ENCODE measurements around the gene CEP112. TPM values are rescaled to one million over a fixed set of nuclear protein-coding genes. Genes with fewer than 3 reads are reported as not detected.

Gene CEP112
- total RNA-seq, 1 experiment from 2014 or later: 6.1 TPM

DNA sequence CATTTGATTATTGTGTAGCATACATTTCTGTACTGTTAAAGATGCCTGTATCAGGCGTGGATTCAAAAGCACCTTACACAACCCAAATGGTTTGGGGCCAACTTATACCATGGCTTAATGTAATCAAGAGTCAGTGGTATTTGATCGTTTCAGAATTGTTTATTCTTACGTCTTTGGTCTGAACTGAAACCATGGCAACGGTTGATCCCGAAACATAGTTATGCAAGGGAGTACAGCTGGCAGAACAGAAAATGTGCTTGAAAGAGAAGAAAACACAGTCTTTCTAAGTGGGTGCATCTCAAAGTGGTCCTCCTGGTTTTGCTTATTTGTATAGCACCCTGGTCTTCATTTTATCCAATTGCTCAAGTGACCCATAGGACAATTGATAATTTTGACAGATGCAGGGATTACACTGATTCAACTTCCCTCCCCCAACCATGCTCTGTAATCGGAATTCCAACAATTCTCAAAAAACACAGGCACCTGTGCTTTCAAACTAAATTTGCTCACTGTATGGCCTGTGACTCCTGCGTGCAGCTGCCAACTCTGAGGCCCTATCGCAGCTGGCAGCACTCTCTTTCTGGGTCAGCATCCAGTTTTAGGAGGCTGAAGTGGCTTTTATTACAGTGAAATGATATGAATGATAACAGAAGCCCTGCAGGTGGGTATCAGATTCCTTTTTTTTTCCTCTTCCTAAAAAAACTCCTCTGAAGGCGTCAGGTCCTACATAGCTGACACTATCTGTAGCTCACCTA lies 553.5 kb downstream of the CEP112 start (continued):
- TF ChIP-seq, protein P1, sequence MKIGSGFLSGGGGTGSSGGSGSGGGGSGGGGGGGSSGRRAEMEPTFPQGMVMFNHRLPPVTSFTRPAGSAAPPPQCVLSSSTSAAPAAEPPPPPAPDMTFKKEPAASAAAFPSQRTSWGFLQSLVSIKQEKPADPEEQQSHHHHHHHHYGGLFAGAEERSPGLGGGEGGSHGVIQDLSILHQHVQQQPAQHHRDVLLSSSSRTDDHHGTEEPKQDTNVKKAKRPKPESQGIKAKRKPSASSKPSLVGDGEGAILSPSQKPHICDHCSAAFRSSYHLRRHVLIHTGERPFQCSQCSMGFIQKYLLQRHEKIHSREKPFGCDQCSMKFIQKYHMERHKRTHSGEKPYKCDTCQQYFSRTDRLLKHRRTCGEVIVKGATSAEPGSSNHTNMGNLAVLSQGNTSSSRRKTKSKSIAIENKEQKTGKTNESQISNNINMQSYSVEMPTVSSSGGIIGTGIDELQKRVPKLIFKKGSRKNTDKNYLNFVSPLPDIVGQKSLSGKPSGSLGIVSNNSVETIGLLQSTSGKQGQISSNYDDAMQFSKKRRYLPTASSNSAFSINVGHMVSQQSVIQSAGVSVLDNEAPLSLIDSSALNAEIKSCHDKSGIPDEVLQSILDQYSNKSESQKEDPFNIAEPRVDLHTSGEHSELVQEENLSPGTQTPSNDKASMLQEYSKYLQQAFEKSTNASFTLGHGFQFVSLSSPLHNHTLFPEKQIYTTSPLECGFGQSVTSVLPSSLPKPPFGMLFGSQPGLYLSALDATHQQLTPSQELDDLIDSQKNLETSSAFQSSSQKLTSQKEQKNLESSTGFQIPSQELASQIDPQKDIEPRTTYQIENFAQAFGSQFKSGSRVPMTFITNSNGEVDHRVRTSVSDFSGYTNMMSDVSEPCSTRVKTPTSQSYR (CRISPR knock-in tag; IDR thresholded peaks at IDR 0.05): no peak
- TF ChIP-seq JAZF1 (CRISPR knock-in tag; IDR thresholded peaks at IDR 0.05): no peak

DNA sequence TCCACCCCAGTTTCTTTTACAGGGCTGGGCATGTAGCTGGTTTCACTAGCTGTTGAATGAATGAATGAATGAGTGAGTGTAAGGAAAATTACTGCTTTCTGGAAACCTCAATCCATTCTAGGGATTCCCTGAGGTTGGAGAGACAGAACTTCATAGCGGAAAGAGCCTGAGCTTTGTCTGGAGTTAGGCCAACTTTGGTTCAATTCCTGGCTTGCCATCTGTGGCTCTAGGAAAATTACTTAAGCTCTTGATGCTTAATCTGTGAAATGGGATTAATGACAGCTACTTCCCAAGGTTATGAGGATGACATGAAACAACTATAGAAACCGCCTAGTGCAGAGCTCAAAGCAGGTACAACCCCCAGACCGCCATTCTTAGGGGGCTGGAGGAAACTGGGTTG lies 554.1 kb downstream of the CEP112 start:
- H3K27ac Mint-ChIP-seq: no peak overlapping the region; the same call in 1 of the 2 replicates
- no peaks in the 10 kb centered on the region for H3K27me3 Mint-ChIP-seq (ENCODE audit: low read depth)
- POLR2A ChIA-PET: no interaction called here
- ATAC-seq (no peak), DNase-seq (ENCODE audit: low spot score) (no peak)
- CTCF ChIA-PET: interaction anchor here (1.2 kb wide), 1 partner anchor 49 kb away, joined by 3 read pairs; no protein-coding TSS in a partner anchor
- H3K9me3 Mint-ChIP-seq: peaks cover 6% of the 10 kb centered on the region
- H3K4me1 Mint-ChIP-seq: peaks cover 15% of the 10 kb centered on the region
- no peak overlapping the region for H3K4me3 Mint-ChIP-seq
- H3K36me3 Mint-ChIP-seq: peaks cover 5% of the 10 kb centered on the region
- TF ChIP-seq, protein P2, sequence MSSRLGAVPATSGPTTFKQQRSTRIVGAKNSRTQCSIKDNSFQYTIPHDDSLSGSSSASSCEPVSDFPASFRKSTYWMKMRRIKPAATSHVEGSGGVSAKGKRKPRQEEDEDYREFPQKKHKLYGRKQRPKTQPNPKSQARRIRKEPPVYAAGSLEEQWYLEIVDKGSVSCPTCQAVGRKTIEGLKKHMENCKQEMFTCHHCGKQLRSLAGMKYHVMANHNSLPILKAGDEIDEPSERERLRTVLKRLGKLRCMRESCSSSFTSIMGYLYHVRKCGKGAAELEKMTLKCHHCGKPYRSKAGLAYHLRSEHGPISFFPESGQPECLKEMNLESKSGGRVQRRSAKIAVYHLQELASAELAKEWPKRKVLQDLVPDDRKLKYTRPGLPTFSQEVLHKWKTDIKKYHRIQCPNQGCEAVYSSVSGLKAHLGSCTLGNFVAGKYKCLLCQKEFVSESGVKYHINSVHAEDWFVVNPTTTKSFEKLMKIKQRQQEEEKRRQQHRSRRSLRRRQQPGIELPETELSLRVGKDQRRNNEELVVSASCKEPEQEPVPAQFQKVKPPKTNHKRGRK (CRISPR knock-in tag; IDR thresholded peaks at IDR 0.05; ENCODE audit: borderline replicate concordance): no peak
- TF ChIP-seq ZNF423 (CRISPR knock-in tag; IDR thresholded peaks at IDR 0.05): no peak
- no peak for TF ChIP-seq NFYB (CRISPR knock-in tag; conservative IDR thresholded peaks at IDR 0.05; ENCODE audit: low read depth)
- no peak for TF ChIP-seq NR2C2 (CRISPR knock-in tag; IDR thresholded peaks at IDR 0.05)
- TF ChIP-seq, protein P3, sequence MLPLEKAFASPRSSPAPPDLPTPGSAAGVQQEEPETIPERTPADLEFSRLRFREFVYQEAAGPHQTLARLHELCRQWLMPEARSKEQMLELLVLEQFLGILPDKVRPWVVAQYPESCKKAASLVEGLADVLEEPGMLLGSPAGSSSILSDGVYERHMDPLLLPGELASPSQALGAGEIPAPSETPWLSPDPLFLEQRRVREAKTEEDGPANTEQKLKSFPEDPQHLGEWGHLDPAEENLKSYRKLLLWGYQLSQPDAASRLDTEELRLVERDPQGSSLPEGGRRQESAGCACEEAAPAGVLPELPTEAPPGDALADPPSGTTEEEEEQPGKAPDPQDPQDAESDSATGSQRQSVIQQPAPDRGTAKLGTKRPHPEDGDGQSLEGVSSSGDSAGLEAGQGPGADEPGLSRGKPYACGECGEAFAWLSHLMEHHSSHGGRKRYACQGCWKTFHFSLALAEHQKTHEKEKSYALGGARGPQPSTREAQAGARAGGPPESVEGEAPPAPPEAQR (CRISPR knock-in tag; IDR thresholded peaks at IDR 0.05): no peak
- no peak for TF ChIP-seq ZNF671 (CRISPR knock-in tag; IDR thresholded peaks at IDR 0.05)
- TF ChIP-seq, protein P4, sequence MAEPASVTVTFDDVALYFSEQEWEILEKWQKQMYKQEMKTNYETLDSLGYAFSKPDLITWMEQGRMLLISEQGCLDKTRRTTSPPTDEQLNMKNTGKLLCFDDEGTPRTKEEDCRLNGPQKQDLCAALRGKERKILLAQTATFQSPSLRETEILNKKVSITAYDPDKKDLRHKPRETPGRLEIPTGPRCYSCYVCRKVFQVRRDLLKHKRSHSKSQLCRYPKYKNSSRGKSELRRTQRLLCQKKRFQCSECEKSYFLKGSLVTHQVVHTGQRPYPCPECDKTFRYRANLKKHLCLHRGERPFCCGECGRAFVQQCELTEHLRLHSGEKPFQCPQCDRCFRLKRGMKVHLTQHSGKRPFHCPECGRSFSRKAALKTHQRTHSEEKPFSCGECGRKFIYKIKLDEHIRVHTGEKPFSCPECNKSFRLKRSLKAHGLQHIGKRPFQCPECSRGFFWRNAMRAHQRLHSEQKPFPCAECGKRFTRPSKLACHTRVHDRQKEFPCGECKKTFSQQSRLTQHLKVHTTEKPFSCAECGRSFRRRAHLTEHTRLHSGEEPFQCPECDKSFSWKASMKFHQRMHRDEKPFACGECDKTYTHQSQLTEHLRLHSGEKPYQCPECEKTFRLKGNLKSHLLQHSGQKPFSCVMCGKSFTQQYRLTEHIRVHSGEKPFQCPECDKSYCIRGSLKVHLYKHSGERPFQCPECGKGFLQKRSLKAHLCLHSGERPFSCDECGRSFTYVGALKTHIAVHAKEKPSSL (CRISPR knock-in tag; conservative IDR thresholded peaks at IDR 0.05): no peak
- no peak for TF ChIP-seq ZNF219 (CRISPR knock-in tag; IDR thresholded peaks at IDR 0.05; ENCODE audit: borderline replicate concordance)
- no peak for TF ChIP-seq IRF2 (CRISPR knock-in tag; IDR thresholded peaks at IDR 0.05; ENCODE audit: borderline replicate concordance, low read depth)
- no peak for TF ChIP-seq ETV6 (CRISPR knock-in tag; IDR thresholded peaks at IDR 0.05)
- TF ChIP-seq, protein P5, sequence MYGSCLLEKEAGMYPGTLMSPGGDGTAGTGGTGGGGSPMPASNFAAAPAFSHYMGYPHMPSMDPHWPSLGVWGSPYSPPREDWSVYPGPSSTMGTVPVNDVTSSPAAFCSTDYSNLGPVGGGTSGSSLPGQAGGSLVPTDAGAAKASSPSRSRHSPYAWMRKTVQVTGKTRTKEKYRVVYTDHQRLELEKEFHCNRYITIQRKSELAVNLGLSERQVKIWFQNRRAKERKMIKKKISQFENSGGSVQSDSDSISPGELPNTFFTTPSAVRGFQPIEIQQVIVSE (CRISPR knock-in tag; IDR thresholded peaks at IDR 0.05; ENCODE audit: borderline replicate concordance): no peak
- TF ChIP-seq, protein P6, sequence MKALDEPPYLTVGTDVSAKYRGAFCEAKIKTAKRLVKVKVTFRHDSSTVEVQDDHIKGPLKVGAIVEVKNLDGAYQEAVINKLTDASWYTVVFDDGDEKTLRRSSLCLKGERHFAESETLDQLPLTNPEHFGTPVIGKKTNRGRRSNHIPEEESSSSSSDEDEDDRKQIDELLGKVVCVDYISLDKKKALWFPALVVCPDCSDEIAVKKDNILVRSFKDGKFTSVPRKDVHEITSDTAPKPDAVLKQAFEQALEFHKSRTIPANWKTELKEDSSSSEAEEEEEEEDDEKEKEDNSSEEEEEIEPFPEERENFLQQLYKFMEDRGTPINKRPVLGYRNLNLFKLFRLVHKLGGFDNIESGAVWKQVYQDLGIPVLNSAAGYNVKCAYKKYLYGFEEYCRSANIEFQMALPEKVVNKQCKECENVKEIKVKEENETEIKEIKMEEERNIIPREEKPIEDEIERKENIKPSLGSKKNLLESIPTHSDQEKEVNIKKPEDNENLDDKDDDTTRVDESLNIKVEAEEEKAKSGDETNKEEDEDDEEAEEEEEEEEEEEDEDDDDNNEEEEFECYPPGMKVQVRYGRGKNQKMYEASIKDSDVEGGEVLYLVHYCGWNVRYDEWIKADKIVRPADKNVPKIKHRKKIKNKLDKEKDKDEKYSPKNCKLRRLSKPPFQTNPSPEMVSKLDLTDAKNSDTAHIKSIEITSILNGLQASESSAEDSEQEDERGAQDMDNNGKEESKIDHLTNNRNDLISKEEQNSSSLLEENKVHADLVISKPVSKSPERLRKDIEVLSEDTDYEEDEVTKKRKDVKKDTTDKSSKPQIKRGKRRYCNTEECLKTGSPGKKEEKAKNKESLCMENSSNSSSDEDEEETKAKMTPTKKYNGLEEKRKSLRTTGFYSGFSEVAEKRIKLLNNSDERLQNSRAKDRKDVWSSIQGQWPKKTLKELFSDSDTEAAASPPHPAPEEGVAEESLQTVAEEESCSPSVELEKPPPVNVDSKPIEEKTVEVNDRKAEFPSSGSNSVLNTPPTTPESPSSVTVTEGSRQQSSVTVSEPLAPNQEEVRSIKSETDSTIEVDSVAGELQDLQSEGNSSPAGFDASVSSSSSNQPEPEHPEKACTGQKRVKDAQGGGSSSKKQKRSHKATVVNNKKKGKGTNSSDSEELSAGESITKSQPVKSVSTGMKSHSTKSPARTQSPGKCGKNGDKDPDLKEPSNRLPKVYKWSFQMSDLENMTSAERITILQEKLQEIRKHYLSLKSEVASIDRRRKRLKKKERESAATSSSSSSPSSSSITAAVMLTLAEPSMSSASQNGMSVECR (CRISPR knock-in tag; IDR thresholded peaks at IDR 0.05; ENCODE audit: borderline replicate concordance): no peak
- no peak for TF ChIP-seq GRHL2 (CRISPR knock-in tag; IDR thresholded peaks at IDR 0.05; ENCODE audit: insufficient replicate concordance, severe bottlenecking)
- no peak for TF ChIP-seq JAZF1 (CRISPR knock-in tag; IDR thresholded peaks at IDR 0.05)
- no peak for TF ChIP-seq ZNF232 (CRISPR knock-in tag; IDR thresholded peaks at IDR 0.05)
- no peak for TF ChIP-seq PRRX2 (CRISPR knock-in tag; IDR thresholded peaks at IDR 0.05)
- TF ChIP-seq GTF2I (CRISPR knock-in tag; conservative IDR thresholded peaks at IDR 0.05): no peak
- TF ChIP-seq, protein P7, sequence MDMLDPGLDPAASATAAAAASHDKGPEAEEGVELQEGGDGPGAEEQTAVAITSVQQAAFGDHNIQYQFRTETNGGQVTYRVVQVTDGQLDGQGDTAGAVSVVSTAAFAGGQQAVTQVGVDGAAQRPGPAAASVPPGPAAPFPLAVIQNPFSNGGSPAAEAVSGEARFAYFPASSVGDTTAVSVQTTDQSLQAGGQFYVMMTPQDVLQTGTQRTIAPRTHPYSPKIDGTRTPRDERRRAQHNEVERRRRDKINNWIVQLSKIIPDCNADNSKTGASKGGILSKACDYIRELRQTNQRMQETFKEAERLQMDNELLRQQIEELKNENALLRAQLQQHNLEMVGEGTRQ (CRISPR knock-in tag; IDR thresholded peaks at IDR 0.05): no peak

Data from WTC11 (cell line).